Measurements from ENCODE around the gene TIAM1.
A peak's percentile ranks its signal among the peaks of the same experiment; 100 is the strongest.

Gene TIAM1

DNA sequence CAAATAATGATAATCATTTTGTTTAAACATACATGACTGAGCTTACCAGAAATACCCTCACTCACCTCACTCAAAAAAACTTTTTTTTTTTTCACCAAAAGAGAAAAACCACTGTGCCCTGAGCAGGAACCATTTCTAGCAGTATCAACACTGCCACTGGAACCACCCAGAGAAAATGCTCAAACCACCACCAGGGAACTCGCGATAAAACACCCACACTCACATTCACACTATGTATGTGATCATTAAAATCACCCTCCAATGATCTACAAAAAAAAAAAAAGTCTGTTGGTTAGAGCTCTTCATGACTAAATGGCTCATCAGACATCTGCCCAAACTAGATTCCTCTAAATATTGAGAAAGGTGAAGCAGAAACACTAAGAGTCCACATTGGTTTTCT, 11.5 kb downstream of the TIAM1 start:
- no peak for DNase-seq (ENCODE audit: low spot score)

GRCh38 chr21:31331231-31331630, 12.8 kb downstream of the TIAM1 start:
- DNase-seq (ENCODE audit: low spot score): no peak

- DNase-seq (ENCODE audit: low spot score): no peak
Measured at GRCh38 chr21:31330144-31330483, 13.9 kb downstream of the TIAM1 start.

DNA sequence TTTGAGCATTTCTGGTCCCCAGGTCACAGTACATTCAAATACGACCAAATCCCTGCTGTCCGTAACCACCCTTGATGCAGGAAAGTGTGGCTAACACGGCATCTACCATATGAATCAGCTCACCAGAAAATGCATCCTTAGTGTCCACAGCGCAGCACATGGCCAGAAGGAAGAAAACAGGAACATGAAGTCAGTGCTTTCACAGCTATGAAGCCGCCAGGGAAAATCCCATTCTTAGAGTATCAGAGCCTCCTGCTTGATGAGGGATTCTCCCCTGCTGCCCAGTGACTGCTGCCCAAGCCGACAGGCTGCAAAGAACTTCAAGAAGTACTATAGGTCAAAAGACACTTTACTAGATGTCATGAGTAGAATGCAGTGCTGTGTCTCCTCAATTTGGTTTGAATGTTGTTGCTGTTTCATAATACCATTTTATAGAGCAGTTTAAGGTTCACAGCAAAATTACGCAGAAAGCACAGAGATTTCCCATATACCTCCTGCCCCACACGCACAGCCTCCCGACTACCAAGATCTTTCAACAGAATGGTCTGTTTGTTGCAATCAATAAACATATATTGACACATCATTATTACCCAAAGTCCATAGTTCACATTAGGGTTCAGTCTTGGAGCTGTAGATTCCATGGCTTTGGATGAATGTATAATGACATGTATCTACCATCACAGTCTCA, 14.5 kb downstream of the TIAM1 start:
- no peak for DNase-seq (ENCODE audit: low spot score)

DNA sequence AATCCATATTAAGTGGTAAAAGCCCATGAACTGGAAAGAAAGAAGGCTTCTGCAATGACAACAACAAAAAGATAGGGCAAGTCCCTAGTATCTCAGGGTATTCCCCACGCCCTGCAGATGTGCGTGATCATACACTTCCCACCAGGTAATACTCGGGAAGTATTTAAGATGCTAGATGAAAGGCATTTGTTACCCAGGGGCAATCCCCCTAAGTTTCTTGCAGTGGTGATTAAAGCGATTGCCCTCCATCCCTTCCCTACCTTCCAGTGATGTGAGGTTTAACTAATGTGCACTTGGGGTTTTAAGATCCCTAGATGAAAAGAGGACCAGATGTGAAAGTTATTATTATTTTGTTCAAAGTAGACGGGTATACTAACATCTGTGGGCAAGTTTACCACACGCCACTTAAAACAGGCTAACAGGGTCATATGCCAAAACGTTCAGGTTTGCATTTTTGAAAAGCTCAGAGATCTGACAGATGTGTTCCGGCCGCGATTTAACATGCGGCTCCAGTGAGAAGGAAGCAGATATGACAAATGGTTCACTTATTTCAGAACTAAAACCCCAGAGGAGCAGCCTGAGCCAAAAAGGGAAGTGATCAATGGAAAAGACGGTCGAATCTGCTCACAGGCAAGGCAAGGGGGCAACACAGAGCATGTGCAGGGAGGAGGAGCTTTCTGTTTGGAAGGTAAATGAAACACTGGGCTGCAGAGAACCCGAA, 17.4 kb downstream of the TIAM1 start:
- no peak for DNase-seq (ENCODE audit: low spot score)

DNA sequence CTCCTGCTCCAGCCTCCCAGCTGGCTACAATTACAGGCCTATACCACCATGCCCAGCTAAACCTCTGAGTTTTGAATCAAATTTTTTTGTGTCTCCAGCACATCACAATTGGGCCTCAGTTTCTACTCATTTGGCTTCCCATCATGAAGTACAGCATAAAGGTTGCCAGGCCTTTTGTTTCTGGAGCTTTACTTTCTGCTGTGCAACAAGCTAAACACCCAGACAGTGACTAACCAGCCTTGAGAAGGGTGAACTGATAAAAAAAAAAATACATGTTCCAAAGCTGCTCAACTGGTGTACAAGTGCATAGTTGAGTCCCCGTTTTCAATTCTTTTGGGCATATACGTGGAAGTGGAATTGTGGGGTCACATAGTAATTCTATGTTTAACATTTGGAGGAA, 25.1 kb downstream of the TIAM1 start:
- no peak for DNase-seq (ENCODE audit: low spot score)

DNA sequence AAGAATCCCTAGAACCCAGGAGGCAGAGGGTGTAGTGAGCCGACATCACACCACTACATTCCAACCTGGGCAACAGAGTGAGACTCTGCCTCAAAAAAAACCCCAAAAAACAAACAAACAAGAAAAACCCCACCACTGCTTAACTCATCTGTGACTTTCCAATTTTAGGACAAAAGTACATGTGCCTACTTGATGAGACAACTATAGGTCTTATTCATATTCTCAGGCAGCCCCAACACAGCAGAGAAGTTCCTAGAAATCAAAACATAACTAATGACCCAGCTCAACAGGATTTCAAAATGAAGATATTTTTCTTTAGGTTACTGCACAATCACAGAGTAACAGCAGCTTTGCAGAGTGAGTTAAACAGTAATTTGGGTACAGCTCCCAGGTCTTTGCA, 26.4 kb downstream of the TIAM1 start:
- no peak for DNase-seq (ENCODE audit: low spot score)

- DNase-seq (ENCODE audit: low spot score): peak; percentile 80
Measured at GRCh38 chr21:31316488-31317169, 27.4 kb downstream of the TIAM1 start.

DNA sequence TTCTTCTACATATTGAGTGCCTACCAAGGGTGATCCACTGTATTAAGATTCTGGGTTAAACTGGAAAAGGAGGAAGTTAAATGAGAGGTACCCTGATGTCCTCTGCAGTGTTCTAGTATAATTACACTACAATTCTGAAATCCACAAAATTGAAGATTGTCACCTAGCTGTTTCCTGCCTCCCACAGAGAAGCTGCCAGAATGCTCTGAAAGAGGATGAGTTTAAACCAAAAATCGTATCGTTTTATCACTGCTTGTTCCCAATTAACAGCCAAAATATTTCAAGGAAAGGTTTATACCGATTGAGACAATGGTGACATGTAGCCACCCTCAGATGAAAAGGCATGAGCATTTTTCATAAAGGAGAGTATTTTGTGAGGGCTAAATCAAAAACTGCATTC, 28.0 kb downstream of the TIAM1 start:
- no peak for DNase-seq (ENCODE audit: low spot score)

- no peak for DNase-seq (ENCODE audit: low spot score)
Measured at GRCh38 chr21:31310750-31311149, 33.3 kb downstream of the TIAM1 start.

GRCh38 chr21:31308584-31308983, 35.5 kb downstream of the TIAM1 start:
- DNase-seq (ENCODE audit: low spot score): no peak

- no peak for DNase-seq (ENCODE audit: low spot score)
Measured at GRCh38 chr21:31305888-31306287, 38.2 kb downstream of the TIAM1 start.

- peak; percentile 53 for DNase-seq (ENCODE audit: low spot score)
Measured at GRCh38 chr21:31299291-31300147, 44.5 kb downstream of the TIAM1 start.

GRCh38 chr21:31298618-31299269, 45.3 kb downstream of the TIAM1 start:
- DNase-seq (ENCODE audit: low spot score): no peak

- DNase-seq (ENCODE audit: low spot score): no peak
Measured at GRCh38 chr21:31297806-31298205, 46.3 kb downstream of the TIAM1 start.

GRCh38 chr21:31295676-31296075, 48.4 kb downstream of the TIAM1 start:
- DNase-seq (ENCODE audit: low spot score): no peak

DNA sequence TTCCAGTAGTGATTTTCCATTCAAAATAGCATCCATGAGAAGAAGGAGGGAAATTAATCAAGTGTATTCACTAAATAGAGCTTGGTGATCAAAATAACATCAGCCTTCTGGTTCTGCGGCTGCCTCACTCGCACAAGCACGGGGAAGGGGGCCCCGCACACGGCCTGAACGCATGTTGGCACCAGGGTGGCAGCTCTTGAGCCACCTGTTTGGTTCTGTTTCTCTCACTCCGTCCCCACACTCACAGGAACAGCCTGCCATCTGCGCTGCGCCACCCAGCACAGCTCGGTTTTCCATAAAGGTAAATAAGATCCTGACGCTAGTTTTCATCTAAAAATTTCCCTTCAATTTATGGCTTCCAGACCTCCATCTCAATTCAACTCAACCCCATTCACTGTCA, 49.4 kb downstream of the TIAM1 start:
- no peak for DNase-seq (ENCODE audit: low spot score)

DNA sequence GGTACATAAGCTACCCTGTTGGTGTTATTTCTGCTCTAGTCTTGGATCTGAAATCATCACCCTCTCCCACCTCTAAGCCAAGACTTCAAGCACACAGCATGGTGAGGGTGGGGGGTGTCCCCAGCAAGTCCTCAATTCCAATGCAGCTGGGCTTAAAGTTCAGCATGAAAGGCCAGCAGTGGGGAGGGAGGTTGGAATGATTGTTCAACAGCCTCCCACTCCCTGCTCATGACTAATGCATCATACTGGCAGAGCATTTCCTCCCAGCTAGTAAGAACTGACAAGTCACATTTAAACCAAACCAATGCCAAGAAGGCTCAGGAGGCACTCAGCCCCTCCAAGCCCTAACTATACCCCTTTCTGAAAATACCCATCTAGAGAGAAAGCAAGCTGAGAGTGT, 50.1 kb downstream of the TIAM1 start:
- DNase-seq (ENCODE audit: low spot score): peak; percentile 67

DNA sequence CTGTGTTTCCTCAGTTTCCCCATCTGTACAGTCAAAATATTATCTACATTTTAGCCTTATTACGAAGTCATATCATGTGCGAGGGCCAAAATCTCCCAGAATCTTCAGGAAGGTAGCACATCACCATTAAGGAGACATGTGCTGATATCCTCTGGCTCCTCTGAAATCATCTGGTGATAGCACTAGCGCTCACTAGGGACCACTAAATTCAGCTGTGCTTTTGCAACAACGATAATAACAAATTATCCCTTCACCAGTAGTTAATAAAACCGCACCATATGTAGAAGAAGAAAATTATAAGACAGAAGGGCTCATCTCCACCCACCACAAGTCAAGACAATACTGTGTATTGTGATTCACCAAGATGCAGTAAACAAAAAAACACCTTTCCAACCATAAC, 53.3 kb downstream of the TIAM1 start:
- DNase-seq (ENCODE audit: low spot score): no peak

GRCh38 chr21:31289702-31290101, 54.4 kb downstream of the TIAM1 start:
- no peak for DNase-seq (ENCODE audit: low spot score)

DNA sequence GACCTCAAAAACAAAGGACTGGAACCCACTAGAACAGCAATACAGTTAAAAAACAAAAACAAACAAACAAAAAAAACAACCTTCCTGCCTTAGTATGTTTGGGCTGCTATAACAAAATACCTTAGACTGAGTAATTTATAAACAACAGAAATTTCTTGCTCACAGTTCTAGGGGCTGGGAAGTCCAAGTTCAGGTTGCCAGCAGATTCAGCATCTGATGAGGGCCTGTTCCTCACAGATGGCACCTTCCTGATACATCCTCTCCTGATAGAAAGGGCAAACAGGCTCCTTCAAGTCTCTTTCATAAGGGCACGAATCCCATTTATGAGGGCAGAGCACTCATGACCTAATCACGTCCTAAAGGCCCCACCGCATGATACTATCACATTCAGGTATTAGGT, 55.9 kb downstream of the TIAM1 start:
- DNase-seq (ENCODE audit: low spot score): no peak

- no peak for DNase-seq (ENCODE audit: low spot score)
Measured at GRCh38 chr21:31287201-31287600, 56.9 kb downstream of the TIAM1 start.

All from SW480 (cell line).